ENCODE results near the gene RGL1. TPM values are rescaled to one million over a fixed set of nuclear protein-coding genes. Genes with fewer than 3 reads are reported as not detected.

RGL1 gene
- total and polyA plus RNA-seq, 9 of the 15 experiments (the other 6 are each of a cell fraction or from before 2014, with no cell fraction given): under 0.01 to 0.07 (median 0.04) TPM

DNA sequence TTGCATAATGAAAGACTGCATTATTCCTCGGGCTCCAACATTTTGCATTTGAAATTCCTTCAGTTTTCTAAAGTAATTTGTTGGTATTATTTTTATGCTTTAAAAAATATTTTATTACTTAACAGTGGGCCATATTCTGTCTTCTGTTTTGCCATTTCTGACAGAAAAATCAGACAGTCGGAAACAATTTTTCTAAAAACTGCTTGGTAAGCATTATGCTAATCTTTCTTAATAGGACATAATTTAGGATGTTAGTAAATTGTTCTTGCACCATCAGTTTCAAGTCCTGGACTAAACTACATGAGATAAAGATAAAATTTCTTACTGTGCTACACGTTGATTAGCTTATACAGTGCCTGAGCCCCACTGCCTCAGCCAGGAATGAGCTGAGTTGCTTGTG is 11.2 kb downstream of the RGL1 start:
- POLR2A ChIA-PET: interaction anchor here (0.8 kb wide), 1 partner anchor 100 kb away, joined by 3 read pairs; no protein-coding TSS in a partner anchor
- H4K20me1 ChIP-seq (replicated peaks; ENCODE audit: control insufficient read depth, insufficient read depth, low read length): no peaks in the 10 kb centered on the region
- H3K79me2 ChIP-seq (ENCODE audit: control insufficient read depth, insufficient read depth, low read length): no peaks in the 10 kb centered on the region
- H3K27ac ChIP-seq (ENCODE audit: extremely low read depth, low read depth, low read length): no peak overlapping the region
- CTCF ChIA-PET (ENCODE audit: low intra/inter-chr PET ratio): no interaction called here
- WGBS (ENCODE audit: insufficient coverage, low coverage, missing lambda C conversion rate): 3% methylated on average over 3 of the region's 3 CpGs
- intact Hi-C loops (cut with micrococcal nuclease): no loop called here
- ATAC-seq (no peak), DNase-seq (ENCODE audit: extremely low read depth in 1 of 4, low spot score in 3 of 4) (no peak), FAIRE-seq (no peak)
- H3K9me3 ChIP-seq (replicated peaks; ENCODE audit: control insufficient read depth, insufficient read depth, low read depth, low read length): no peaks in the 10 kb centered on the region
- no peak overlapping the region for H2AFZ ChIP-seq (ENCODE audit: low read depth, low read length)
- peaks cover 3 to 6% of the 10 kb centered on the region in 2 experiments; a peak in 2 of 5 replicates for H3K27me3 ChIP-seq (ENCODE audit: control insufficient read depth in 2 of 2, insufficient read depth in 2 of 2, low read length in 2 of 2)
- no peak overlapping the region for H3K4me2 ChIP-seq (ENCODE audit: insufficient read depth, low read length)
- H3K4me1 ChIP-seq (replicated peaks in 1 of 2; ENCODE audit: control insufficient read depth in 2 of 2, insufficient read depth in 2 of 2, low read length in 2 of 2): no peaks in the 10 kb centered on the region
- no peak overlapping the region for H3K4me3 ChIP-seq
- no TSS peak for BruUV-seq (replicated peaks)
- H3K36me3 ChIP-seq (ENCODE audit: control insufficient read depth, insufficient read depth, low read length): no peaks in the 10 kb centered on the region
- TF ChIP-seq NFRKB (IDR thresholded peaks at IDR 0.05; ENCODE audit: low read depth): no peak
- no peak for TF ChIP-seq PYGO2 (tag; IDR thresholded peaks at IDR 0.05)
- TF ChIP-seq RBM14 (IDR thresholded peaks at IDR 0.05; ENCODE audit: borderline replicate concordance, insufficient read depth, low read depth, low read length): no peak
- TF ChIP-seq C11orf30 (IDR thresholded peaks at IDR 0.05; ENCODE audit: low read depth): peak; percentile 71
- no peak for TF ChIP-seq HNRNPL (IDR thresholded peaks at IDR 0.05; ENCODE audit: low read depth, low read length)
- no peak for TF ChIP-seq BRD9 (IDR thresholded peaks at IDR 0.05; ENCODE audit: low read depth, partially characterized antibody)
- TF ChIP-seq NCOR1 (IDR thresholded peaks at IDR 0.05): no peak
- peak; percentile 87 for TF ChIP-seq ZNF316 (IDR thresholded peaks at IDR 0.05)
- TF ChIP-seq MAFF (IDR thresholded peaks at IDR 0.05; ENCODE audit: low read length): peak; percentile 78
- peak; percentile 74 for TF ChIP-seq MAFG (tag; conservative IDR thresholded peaks at IDR 0.05)
- peak; percentile 75 for TF ChIP-seq MAFK (IDR thresholded peaks at IDR 0.05; ENCODE audit: low read length)
- no peaks in the 10 kb centered on the region for H3K9me1 ChIP-seq (ENCODE audit: control insufficient read depth, insufficient read depth, low read length)
- H3K9ac ChIP-seq (ENCODE audit: insufficient read depth in 1 of 2, low read depth in 2 of 2, low read length in 2 of 2): no peak overlapping the region
- in situ Hi-C loops (cut with MboI): no loop called here

Data from K562 (cell line).